Measurements from ENCODE around the gene LIPC.

GRCh38 chr15:58573270-58573669, 141.5 kb downstream of the LIPC start:
- TF ChIP-seq CTCF (IDR thresholded peaks at IDR 0.05), result no peak
- no peak for TF ChIP-seq USF2 (IDR thresholded peaks at IDR 0.05)
- TF ChIP-seq EP300 (IDR thresholded peaks at IDR 0.05), result no peak
- TF ChIP-seq HMGXB4 (CRISPR knock-in tag; IDR thresholded peaks at IDR 0.05; ENCODE audit: borderline replicate concordance), result no peak
- no peak for TF ChIP-seq RNF2 (IDR thresholded peaks at IDR 0.05; ENCODE audit: borderline replicate concordance, low read depth)
- TF ChIP-seq MAX (IDR thresholded peaks at IDR 0.05), result no peak
- TF ChIP-seq POLR2A (IDR thresholded peaks at IDR 0.05; ENCODE audit: low read length), result no peak
- TF ChIP-seq RFX5 (IDR thresholded peaks at IDR 0.05), result no peak
- no peak for TF ChIP-seq HOXB13 (CRISPR knock-in tag; IDR thresholded peaks at IDR 0.05; ENCODE audit: low read depth)
- no peak for TF ChIP-seq CBX2 (IDR thresholded peaks at IDR 0.05; ENCODE audit: borderline replicate concordance, low read depth)
- TF ChIP-seq E2F6 (IDR thresholded peaks at IDR 0.05; ENCODE audit: borderline replicate concordance, low read depth), result no peak
- TF ChIP-seq CEBPB (IDR thresholded peaks at IDR 0.05), result no peak
- TF ChIP-seq ELK1 (IDR thresholded peaks at IDR 0.05; ENCODE audit: low read depth, low read length), result no peak
- no peak for TF ChIP-seq EHMT2 (IDR thresholded peaks at IDR 0.05; ENCODE audit: low read depth)
